ENCODE results near the gene MAN1B1.

MAN1B1 gene

DNA sequence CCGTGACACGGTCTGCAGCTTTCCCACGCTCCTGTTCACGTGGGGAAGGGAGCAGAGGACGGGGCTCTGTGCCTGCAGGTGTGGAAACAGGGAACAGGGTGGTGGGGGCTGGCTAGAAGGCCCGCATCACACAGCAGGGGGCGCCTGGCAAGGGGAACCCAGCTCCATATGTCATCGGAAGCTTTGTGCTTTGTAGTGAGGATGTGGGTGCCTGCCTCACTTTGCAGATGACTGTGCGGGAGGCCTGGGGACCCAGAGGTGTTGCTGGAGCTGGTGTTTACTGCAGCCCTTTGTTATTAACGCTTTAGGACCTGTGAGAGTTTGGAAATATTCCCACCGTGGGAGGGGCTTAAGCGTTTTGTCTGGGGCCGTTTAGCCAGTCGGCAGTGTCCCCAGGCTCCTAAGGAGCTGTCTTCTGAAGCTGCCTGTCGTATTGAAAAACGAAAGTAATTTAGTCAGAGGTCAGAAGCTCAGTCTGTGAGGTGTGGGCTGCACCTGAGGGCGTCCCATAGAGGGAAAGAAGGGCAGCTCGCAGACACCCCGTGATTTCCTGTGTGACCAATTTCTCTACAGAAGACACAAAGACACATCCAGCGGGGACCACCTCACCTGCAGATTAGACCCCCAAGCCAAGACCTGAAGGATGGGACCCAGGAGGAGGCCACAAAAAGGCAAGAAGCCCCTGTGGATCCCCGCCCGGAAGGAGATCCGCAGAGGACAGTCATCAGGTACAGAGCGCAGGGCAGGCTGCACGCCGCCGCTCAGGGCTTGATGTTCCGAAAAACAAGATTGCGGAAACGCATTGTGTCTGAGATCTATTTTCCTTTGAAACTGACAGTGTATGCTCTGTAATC is 9.1 kb downstream of the MAN1B1 start:
- TF ChIP-seq TCF4 (CRISPR knock-in tag; IDR thresholded peaks at IDR 0.05; ENCODE audit: borderline replicate concordance) (no peak), CSDC2 (CRISPR knock-in tag; IDR thresholded peaks at IDR 0.05) (no peak), RARB (CRISPR knock-in tag; IDR thresholded peaks at IDR 0.05) (no peak), ARNTL (CRISPR knock-in tag; IDR thresholded peaks at IDR 0.05; ENCODE audit: borderline replicate concordance, low read depth) (no peak), ISL1 (CRISPR knock-in tag; IDR thresholded peaks at IDR 0.05) (no peak), SNAI2 (CRISPR knock-in tag; IDR thresholded peaks at IDR 0.05) (no peak), ZNF70 (CRISPR knock-in tag; IDR thresholded peaks at IDR 0.05) (no peak), ZNF565 (CRISPR knock-in tag; conservative IDR thresholded peaks at IDR 0.05; ENCODE audit: low read depth) (no peak), ZFP30 (CRISPR knock-in tag; IDR thresholded peaks at IDR 0.05) (no peak)
- ATAC-seq: peak; percentile 32; the same call in 1 of the 3 replicates

DNA sequence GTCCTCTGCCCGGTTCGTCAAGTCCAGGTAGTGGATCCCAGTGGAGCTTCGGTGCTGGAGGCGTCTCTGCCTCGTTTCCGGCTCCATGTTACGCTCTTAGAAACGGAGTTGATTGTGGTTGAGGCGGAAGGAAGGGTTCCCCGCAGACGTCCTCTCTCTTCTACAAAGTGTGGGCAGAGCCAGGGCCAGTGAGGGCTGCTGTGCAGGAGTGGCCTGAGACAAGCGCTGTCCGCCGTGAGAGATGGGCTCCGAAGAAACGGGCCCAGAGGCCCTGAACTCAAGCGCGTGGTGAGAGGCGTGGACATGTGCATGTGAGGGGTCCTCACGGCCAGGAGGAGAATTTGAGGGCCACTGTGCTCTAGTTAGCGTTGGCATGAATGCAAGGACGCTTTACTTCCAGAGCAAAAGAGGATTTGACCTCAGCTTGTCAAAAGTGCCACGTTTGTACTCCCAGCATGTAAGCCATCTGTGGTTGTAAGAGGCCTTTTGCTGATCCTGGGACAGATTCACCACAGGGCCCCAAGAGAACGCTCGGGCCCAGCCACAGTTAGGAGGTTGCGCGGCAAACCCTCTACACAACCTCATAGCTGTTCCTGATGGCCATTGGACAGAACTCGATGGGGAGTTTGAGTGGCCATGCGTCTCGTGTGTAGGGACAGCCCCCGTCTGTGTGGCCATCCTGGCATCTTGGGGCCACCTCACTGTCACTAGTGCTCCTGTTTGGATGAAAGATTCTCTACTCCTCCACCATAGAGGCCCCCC is 10.2 kb downstream of the MAN1B1 start:
- no peak for ATAC-seq
- TF ChIP-seq ESRRG (CRISPR knock-in tag; IDR thresholded peaks at IDR 0.05): no peak
- no peak for TF ChIP-seq ZC3H10 (CRISPR knock-in tag; IDR thresholded peaks at IDR 0.05)
- no peak for TF ChIP-seq ZNF8 (CRISPR knock-in tag; IDR thresholded peaks at IDR 0.05)
- TF ChIP-seq, protein P1, sequence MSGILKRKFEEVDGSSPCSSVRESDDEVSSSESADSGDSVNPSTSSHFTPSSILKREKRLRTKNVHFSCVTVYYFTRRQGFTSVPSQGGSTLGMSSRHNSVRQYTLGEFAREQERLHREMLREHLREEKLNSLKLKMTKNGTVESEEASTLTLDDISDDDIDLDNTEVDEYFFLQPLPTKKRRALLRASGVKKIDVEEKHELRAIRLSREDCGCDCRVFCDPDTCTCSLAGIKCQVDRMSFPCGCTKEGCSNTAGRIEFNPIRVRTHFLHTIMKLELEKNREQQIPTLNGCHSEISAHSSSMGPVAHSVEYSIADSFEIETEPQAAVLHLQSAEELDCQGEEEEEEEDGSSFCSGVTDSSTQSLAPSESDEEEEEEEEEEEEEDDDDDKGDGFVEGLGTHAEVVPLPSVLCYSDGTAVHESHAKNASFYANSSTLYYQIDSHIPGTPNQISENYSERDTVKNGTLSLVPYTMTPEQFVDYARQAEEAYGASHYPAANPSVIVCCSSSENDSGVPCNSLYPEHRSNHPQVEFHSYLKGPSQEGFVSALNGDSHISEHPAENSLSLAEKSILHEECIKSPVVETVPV (CRISPR knock-in tag; IDR thresholded peaks at IDR 0.05): no peak

DNA sequence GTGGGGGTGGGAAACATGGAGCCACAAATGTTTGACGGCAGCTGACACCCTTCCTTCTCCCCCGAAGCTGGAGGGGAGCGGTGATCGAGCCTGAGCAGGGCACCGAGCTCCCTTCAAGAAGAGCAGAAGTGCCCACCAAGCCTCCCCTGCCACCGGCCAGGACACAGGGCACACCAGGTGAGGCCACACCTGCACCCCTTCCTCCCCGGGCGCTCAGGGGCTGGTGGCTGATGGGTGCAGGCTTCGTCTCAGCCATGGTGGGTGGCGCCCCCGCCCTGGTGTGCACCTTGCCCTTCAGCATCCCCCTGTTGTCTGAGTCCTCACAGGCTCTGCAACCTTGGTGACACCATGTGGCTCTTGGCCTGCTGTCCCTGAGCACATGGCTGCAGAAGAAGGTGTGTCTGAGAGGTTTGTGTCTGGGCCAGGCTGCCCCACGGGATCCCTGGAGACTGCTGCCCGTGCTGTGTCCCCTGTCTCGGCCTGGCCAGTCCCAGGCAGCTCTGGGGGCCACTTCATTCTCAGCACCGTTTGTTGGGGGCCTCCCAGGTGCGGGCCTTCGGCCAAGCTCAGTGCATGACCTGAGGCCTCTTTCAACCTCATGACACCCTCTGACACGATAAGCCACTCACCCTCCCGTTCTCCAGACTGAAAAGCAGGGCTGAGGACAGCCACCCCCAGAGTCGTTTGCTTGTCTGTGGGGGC is 11.1 kb downstream of the MAN1B1 start:
- ATAC-seq: no peak

More for the DNA sequence above, 11.1 kb downstream of the MAN1B1 start:
- TF ChIP-seq RARB (CRISPR knock-in tag; IDR thresholded peaks at IDR 0.05) (no peak), ZNF70 (CRISPR knock-in tag; IDR thresholded peaks at IDR 0.05) (no peak), BACH2 (CRISPR knock-in tag; IDR thresholded peaks at IDR 0.05; ENCODE audit: borderline replicate concordance) (no peak), ZNF565 (CRISPR knock-in tag; conservative IDR thresholded peaks at IDR 0.05; ENCODE audit: low read depth) (no peak), ZFP30 (CRISPR knock-in tag; IDR thresholded peaks at IDR 0.05) (no peak), PPARA (CRISPR knock-in tag; IDR thresholded peaks at IDR 0.05; ENCODE audit: borderline replicate concordance) (no peak), CSDC2 (CRISPR knock-in tag; IDR thresholded peaks at IDR 0.05) (no peak), SNAI2 (CRISPR knock-in tag; IDR thresholded peaks at IDR 0.05) (no peak), TOX (CRISPR knock-in tag; IDR thresholded peaks at IDR 0.05; ENCODE audit: borderline replicate concordance) (no peak), OSR1 (CRISPR knock-in tag; IDR thresholded peaks at IDR 0.05) (no peak), ARNTL (CRISPR knock-in tag; IDR thresholded peaks at IDR 0.05; ENCODE audit: borderline replicate concordance, low read depth) (no peak), ZFP3 (CRISPR knock-in tag; IDR thresholded peaks at IDR 0.05) (no peak), ESRRG (CRISPR knock-in tag; IDR thresholded peaks at IDR 0.05) (no peak), ZC3H10 (CRISPR knock-in tag; IDR thresholded peaks at IDR 0.05) (no peak), ZNF8 (CRISPR knock-in tag; IDR thresholded peaks at IDR 0.05) (no peak), TCF4 (CRISPR knock-in tag; IDR thresholded peaks at IDR 0.05; ENCODE audit: borderline replicate concordance) (no peak)
- TF ChIP-seq, protein P2, sequence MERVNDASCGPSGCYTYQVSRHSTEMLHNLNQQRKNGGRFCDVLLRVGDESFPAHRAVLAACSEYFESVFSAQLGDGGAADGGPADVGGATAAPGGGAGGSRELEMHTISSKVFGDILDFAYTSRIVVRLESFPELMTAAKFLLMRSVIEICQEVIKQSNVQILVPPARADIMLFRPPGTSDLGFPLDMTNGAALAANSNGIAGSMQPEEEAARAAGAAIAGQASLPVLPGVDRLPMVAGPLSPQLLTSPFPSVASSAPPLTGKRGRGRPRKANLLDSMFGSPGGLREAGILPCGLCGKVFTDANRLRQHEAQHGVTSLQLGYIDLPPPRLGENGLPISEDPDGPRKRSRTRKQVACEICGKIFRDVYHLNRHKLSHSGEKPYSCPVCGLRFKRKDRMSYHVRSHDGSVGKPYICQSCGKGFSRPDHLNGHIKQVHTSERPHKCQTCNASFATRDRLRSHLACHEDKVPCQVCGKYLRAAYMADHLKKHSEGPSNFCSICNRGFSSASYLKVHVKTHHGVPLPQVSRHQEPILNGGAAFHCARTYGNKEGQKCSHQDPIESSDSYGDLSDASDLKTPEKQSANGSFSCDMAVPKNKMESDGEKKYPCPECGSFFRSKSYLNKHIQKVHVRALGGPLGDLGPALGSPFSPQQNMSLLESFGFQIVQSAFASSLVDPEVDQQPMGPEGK (CRISPR knock-in tag; IDR thresholded peaks at IDR 0.05; ENCODE audit: borderline replicate concordance): no peak
- TF ChIP-seq, protein P3, sequence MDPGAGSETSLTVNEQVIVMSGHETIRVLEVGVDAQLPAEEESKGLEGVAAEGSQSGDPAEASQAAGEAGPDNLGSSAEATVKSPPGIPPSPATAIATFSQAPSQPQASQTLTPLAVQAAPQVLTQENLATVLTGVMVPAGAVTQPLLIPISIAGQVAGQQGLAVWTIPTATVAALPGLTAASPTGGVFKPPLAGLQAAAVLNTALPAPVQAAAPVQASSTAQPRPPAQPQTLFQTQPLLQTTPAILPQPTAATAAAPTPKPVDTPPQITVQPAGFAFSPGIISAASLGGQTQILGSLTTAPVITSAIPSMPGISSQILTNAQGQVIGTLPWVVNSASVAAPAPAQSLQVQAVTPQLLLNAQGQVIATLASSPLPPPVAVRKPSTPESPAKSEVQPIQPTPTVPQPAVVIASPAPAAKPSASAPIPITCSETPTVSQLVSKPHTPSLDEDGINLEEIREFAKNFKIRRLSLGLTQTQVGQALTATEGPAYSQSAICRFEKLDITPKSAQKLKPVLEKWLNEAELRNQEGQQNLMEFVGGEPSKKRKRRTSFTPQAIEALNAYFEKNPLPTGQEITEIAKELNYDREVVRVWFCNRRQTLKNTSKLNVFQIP (CRISPR knock-in tag; IDR thresholded peaks at IDR 0.05; ENCODE audit: borderline replicate concordance, low read depth): no peak
- TF ChIP-seq, protein P4, sequence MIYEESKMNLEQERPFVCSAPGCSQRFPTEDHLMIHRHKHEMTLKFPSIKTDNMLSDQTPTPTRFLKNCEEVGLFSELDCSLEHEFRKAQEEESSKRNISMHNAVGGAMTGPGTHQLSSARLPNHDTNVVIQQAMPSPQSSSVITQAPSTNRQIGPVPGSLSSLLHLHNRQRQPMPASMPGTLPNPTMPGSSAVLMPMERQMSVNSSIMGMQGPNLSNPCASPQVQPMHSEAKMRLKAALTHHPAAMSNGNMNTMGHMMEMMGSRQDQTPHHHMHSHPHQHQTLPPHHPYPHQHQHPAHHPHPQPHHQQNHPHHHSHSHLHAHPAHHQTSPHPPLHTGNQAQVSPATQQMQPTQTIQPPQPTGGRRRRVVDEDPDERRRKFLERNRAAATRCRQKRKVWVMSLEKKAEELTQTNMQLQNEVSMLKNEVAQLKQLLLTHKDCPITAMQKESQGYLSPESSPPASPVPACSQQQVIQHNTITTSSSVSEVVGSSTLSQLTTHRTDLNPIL (CRISPR knock-in tag; IDR thresholded peaks at IDR 0.05; ENCODE audit: low read depth): no peak
- TF ChIP-seq, protein P5, sequence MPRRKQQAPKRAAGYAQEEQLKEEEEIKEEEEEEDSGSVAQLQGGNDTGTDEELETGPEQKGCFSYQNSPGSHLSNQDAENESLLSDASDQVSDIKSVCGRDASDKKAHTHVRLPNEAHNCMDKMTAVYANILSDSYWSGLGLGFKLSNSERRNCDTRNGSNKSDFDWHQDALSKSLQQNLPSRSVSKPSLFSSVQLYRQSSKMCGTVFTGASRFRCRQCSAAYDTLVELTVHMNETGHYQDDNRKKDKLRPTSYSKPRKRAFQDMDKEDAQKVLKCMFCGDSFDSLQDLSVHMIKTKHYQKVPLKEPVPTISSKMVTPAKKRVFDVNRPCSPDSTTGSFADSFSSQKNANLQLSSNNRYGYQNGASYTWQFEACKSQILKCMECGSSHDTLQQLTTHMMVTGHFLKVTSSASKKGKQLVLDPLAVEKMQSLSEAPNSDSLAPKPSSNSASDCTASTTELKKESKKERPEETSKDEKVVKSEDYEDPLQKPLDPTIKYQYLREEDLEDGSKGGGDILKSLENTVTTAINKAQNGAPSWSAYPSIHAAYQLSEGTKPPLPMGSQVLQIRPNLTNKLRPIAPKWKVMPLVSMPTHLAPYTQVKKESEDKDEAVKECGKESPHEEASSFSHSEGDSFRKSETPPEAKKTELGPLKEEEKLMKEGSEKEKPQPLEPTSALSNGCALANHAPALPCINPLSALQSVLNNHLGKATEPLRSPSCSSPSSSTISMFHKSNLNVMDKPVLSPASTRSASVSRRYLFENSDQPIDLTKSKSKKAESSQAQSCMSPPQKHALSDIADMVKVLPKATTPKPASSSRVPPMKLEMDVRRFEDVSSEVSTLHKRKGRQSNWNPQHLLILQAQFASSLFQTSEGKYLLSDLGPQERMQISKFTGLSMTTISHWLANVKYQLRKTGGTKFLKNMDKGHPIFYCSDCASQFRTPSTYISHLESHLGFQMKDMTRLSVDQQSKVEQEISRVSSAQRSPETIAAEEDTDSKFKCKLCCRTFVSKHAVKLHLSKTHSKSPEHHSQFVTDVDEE (CRISPR knock-in tag; IDR thresholded peaks at IDR 0.05): no peak
